ENCODE results near the gene SSBP2.

DNA sequence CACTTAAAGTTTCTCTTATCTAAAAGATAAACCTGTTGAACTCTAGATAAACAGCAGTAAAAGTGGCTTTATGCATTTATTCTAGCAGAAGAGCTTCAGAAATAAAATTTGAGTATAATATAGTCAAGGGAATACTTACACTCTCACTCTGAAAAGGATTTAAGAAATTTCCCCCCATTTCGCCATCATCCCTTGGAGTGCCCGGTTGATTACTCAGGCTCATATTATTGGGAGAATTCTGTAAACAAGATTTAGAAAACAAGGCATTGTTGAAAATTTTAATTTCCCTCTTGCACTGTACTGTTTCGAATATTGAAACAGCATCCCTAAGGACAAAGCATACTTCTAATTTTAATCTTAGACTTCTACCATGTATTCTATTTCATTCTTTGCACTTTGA lies 322.5 kb downstream of the SSBP2 start:
- TF ChIP-seq POLR2A (IDR thresholded peaks at IDR 0.05; ENCODE audit: extremely low read depth, insufficient read length), result no peak
- TF ChIP-seq, protein P1, sequence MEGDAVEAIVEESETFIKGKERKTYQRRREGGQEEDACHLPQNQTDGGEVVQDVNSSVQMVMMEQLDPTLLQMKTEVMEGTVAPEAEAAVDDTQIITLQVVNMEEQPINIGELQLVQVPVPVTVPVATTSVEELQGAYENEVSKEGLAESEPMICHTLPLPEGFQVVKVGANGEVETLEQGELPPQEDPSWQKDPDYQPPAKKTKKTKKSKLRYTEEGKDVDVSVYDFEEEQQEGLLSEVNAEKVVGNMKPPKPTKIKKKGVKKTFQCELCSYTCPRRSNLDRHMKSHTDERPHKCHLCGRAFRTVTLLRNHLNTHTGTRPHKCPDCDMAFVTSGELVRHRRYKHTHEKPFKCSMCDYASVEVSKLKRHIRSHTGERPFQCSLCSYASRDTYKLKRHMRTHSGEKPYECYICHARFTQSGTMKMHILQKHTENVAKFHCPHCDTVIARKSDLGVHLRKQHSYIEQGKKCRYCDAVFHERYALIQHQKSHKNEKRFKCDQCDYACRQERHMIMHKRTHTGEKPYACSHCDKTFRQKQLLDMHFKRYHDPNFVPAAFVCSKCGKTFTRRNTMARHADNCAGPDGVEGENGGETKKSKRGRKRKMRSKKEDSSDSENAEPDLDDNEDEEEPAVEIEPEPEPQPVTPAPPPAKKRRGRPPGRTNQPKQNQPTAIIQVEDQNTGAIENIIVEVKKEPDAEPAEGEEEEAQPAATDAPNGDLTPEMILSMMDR (IDR thresholded peaks at IDR 0.05; ENCODE audit: low read depth, low read length), result no peak
- no peak for TF ChIP-seq MYC (IDR thresholded peaks at IDR 0.05; ENCODE audit: low read depth, low read length)
- TF ChIP-seq, protein P2, sequence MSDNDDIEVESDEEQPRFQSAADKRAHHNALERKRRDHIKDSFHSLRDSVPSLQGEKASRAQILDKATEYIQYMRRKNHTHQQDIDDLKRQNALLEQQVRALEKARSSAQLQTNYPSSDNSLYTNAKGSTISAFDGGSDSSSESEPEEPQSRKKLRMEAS (IDR thresholded peaks at IDR 0.05; ENCODE audit: low read depth, low read length), result no peak
